Stomach (tissue), 9 donors: ENCODE measurements around the gene COL25A1. TPM values are rescaled to one million over a fixed set of nuclear protein-coding genes. Genes with fewer than 3 reads are reported as not detected.

Experiments
- DNase-seq, 2 donors: peaks; one replicate each; pipeline versions ENCODE4 v3.0.0 to v3.0.0-alpha.2; 2013 to 2019
- H3K27ac ChIP-seq, 5 donors: fragments of 200-600 bp in 4 of 5; sonication (generic) in 4 of 5; one replicate each; pipeline ENCODE4 v1.5.1; 2013 to 2019; ENCODE audit warnings: mild to moderate bottlenecking in 1 of 5, moderate library complexity in 1 of 5
- H3K27me3 ChIP-seq, 3 donors: fragments of 200-600 bp; sonication (generic); one replicate each; pipeline ENCODE4 v1.5.1; 2017 to 2019; ENCODE audit warnings: mixed run types in 1 of 3
- H3K36me3 ChIP-seq, 4 donors: fragments of 200-600 bp; sonication (generic); 1 replicate in 3 of 4; 2 replicates in 1 of 4; pipeline ENCODE4 v1.5.1; 2016 to 2019
- H3K4me1 ChIP-seq, 4 donors: fragments of 200-600 bp; sonication (generic); one replicate each; pipeline ENCODE4 v1.5.1; 2016 to 2019
- H3K4me3 ChIP-seq, 4 donors: fragments of 200-600 bp; sonication (generic) in 3 of 4; one replicate each; pipeline ENCODE4 v1.5.1; 2016 to 2019; ENCODE audit warnings: mild to moderate bottlenecking in 1 of 4
- H3K9me3 ChIP-seq, 4 donors: fragments of 200-600 bp; sonication (generic); one replicate each; pipeline ENCODE4 v1.5.1; 2016 to 2019
- CTCF ChIP-seq, 7 experiments: fragments of 450-650 bp in 4 of 7; fragments of 200-600 bp in 3 of 7; sonication (generic) in 3 of 7; IDR thresholded peaks; one replicate each; pipeline ENCODE4 v1.5.1; 2016 to 2019; ENCODE audit warnings: antibody characterized with exemption in 7 of 7, control low read depth in 2 of 7, mild to moderate bottlenecking in 1 of 7
- EP300 ChIP-seq: sonication (generic); formaldehyde crosslinking; IDR thresholded peaks from one replicate; pipeline ENCODE4 v1.6.1; 2017; ENCODE audit warnings: antibody characterized with exemption
- POLR2A ChIP-seq, 4 donors: fragments of 450-650 bp; IDR thresholded peaks; one replicate each; pipeline ENCODE4 v1.6.1; 2016; ENCODE audit warnings: antibody characterized with exemption in 4 of 4, control low read depth in 2 of 4, mild to moderate bottlenecking in 1 of 4, moderate library complexity in 1 of 4
- POLR2AphosphoS5 ChIP-seq, 3 donors: sonication (generic); formaldehyde crosslinking; IDR thresholded peaks; one replicate each; pipeline ENCODE4 v1.6.1; 2016; ENCODE audit warnings: antibody characterized with exemption in 3 of 3
- WGBS, 5 donors: extraction: QIAGEN DNeasy Blood & Tissue Kit in 3 of 5; methylation state at CpG; one replicate each; pipeline versions ENCODE4 v1.1.5 to v1.1.7; 2013 to 2018; 5-methylcytosine and 5-hydroxymethylcytosine counted together
- intact Hi-C: fragments of 100-400 bp; cut with DNase I; formaldehyde crosslinking; loops from one replicate; pipeline ENCODE4 v1.15.1; 2023; ENCODE audit warnings: low total_unique reads
- polyA plus RNA-seq, 3 donors: library from polyadenylated mRNA; stranded (reverse); fragments of 200-250 nt; gene quantifications; one replicate each; pipeline ENCODE4 v1.2.3, GENCODE V29; 2013
- total RNA-seq, 5 donors: library from RNA; depleted of rRNA; stranded (reverse); fragments of >200 nt; gene quantifications; one replicate each; pipeline versions ENCODE4 v1.1.0 to v1.2.3, GENCODE V29; 2014 to 2016
- donor health status: healthy with polysubstance abuse.
- donor health status: Bipolar disorder and iron deficiency.
- donor health status: healthy.

The COL25A1 gene
- total and polyA plus RNA-seq, 8 donors: 0.10 to 4.1 (median 1.5) TPM; not detected in 5

- intact Hi-C loops: no loop called here
- H3K36me3 ChIP-seq: no peaks in the 10 kb centered on the region
- WGBS, 5 donors: 67 to 87% (median 75%) methylated on average over 1 of the region's 1 CpG
Observed at GRCh38 chr4:109231331-109231730, 71.1 kb downstream of the COL25A1 start.

GRCh38 chr4:109229028-109229427 lies 73.4 kb downstream of the COL25A1 start:
- no peak for TF ChIP-seq POLR2AphosphoS5 (IDR thresholded peaks at IDR 0.05)
- no peak for TF ChIP-seq POLR2A (IDR thresholded peaks at IDR 0.05)
- TF ChIP-seq CTCF (IDR thresholded peaks at IDR 0.05): no peak
- TF ChIP-seq EP300: no peak
- no peak overlapping the region for H3K4me3 ChIP-seq
- no peaks in the 10 kb centered on the region for H3K9me3 ChIP-seq
- 70 to 83% (median 72%) methylated on average over 2 of the region's 2 CpGs for WGBS, 5 donors
- DNase-seq: no peak
- no peaks in the 10 kb centered on the region for H3K27me3 ChIP-seq
- no peak overlapping the region for H3K27ac ChIP-seq
- H3K36me3 ChIP-seq: no peaks in the 10 kb centered on the region
- intact Hi-C loops: no loop called here
- H3K4me1 ChIP-seq: no peaks in the 10 kb centered on the region

More at GRCh38 chr4:109231331-109231730, 71.1 kb downstream of the COL25A1 start:
- DNase-seq: no peak
- Histone ChIP-seq H3K4me3 (no peak overlapping the region), H3K9me3 (peaks cover 0 to 5% (median 0%) of the 10 kb centered on the region in 4 donors), H3K27me3 (no peaks in the 10 kb centered on the region), H3K4me1 (no peaks in the 10 kb centered on the region), H3K27ac (no peak overlapping the region)
- no peak for TF ChIP-seq EP300
- no peak for TF ChIP-seq POLR2AphosphoS5 (IDR thresholded peaks at IDR 0.05)
- no peak for TF ChIP-seq POLR2A (IDR thresholded peaks at IDR 0.05)
- TF ChIP-seq CTCF (IDR thresholded peaks at IDR 0.05): no peak

- TF ChIP-seq CTCF (IDR thresholded peaks at IDR 0.05): no peak
- no peak for TF ChIP-seq POLR2AphosphoS5 (IDR thresholded peaks at IDR 0.05)
- no peak for TF ChIP-seq POLR2A (IDR thresholded peaks at IDR 0.05)
- TF ChIP-seq EP300: no peak
- intact Hi-C loops: no loop called here
Observed at GRCh38 chr4:109218288-109218687, 84.2 kb downstream of the COL25A1 start.

GRCh38 chr4:109216085-109216696 lies 86.3 kb downstream of the COL25A1 start:
- no peaks in the 10 kb centered on the region for H3K27me3 ChIP-seq
- WGBS, 5 donors: 82 to 93% (median 89%) methylated on average over 5 of the region's 5 CpGs
- H3K9me3 ChIP-seq: no peaks in the 10 kb centered on the region
- no peaks in the 10 kb centered on the region for H3K4me1 ChIP-seq
- intact Hi-C loops: no loop called here
- no peaks in the 10 kb centered on the region for H3K36me3 ChIP-seq
- no peak overlapping the region for H3K27ac ChIP-seq
- no peak for TF ChIP-seq EP300
- no peak for TF ChIP-seq CTCF (IDR thresholded peaks at IDR 0.05)
- TF ChIP-seq POLR2A (IDR thresholded peaks at IDR 0.05): no peak
- no peak for TF ChIP-seq POLR2AphosphoS5 (IDR thresholded peaks at IDR 0.05)
- no peak overlapping the region for H3K4me3 ChIP-seq
- no peak for DNase-seq

More at GRCh38 chr4:109218288-109218687, 84.2 kb downstream of the COL25A1 start:
- H3K36me3 ChIP-seq: no peaks in the 10 kb centered on the region
- no peak for DNase-seq
- no peak overlapping the region for H3K27ac ChIP-seq
- H3K9me3 ChIP-seq: no peaks in the 10 kb centered on the region
- H3K27me3 ChIP-seq: no peaks in the 10 kb centered on the region
- no peak overlapping the region for H3K4me3 ChIP-seq
- 15 to 45% (median 28%) methylated on average over 1 of the region's 1 CpG for WGBS, 5 donors
- H3K4me1 ChIP-seq: no peaks in the 10 kb centered on the region
